HEK293 (cell line): ENCODE results near the gene SLX4.

Source experiments
- CTCF ChIP-seq: fragments of 450-650 bp; formaldehyde crosslinking; IDR thresholded peaks from 2 replicates; pipeline ENCODE4 v1.5.1; 2016; ENCODE audit warnings: missing biosample characterization, missing genetic modification characterization
- PATZ1 ChIP-seq: fragments of 450-650 bp; formaldehyde crosslinking; IDR thresholded peaks from 2 replicates; pipeline ENCODE4 v1.5.1; 2016; ENCODE audit warnings: missing biosample characterization, missing genetic modification characterization
- PBX3 ChIP-seq: sonication (generic); formaldehyde crosslinking; IDR thresholded peaks from 2 replicates; pipeline ENCODE4 v1.8.1; 2022; ENCODE audit warnings: mild to moderate bottlenecking, moderate library complexity, missing genetic modification reagents
- SP2 ChIP-seq: fragments of 450-650 bp; formaldehyde crosslinking; IDR thresholded peaks from 2 replicates; pipeline ENCODE4 v1.5.1; 2016; ENCODE audit warnings: missing biosample characterization, missing genetic modification characterization
- WT1 ChIP-seq: fragments of 450-650 bp; formaldehyde crosslinking; IDR thresholded peaks from 2 replicates; pipeline ENCODE4 v1.5.1; 2016; ENCODE audit warnings: missing biosample characterization, missing genetic modification characterization
- ZNF133 ChIP-seq: fragments of 450-650 bp; formaldehyde crosslinking; IDR thresholded peaks from 2 replicates; pipeline ENCODE4 v1.5.1; 2016; ENCODE audit warnings: missing biosample characterization, missing genetic modification characterization
- ZNF146 ChIP-seq: fragments of 450-650 bp; formaldehyde crosslinking; IDR thresholded peaks from 2 replicates; pipeline ENCODE4 v1.5.1; 2016; ENCODE audit warnings: missing biosample characterization, missing genetic modification characterization
- ZNF148 ChIP-seq: fragments of 450-650 bp; formaldehyde crosslinking; IDR thresholded peaks from 2 replicates; pipeline ENCODE4 v1.5.0; 2017; ENCODE audit warnings: missing biosample characterization, missing genetic modification characterization, borderline replicate concordance
- ZNF23 ChIP-seq: fragments of 450-650 bp; formaldehyde crosslinking; IDR thresholded peaks from 2 replicates; pipeline ENCODE4 v1.5.1; 2016; ENCODE audit warnings: missing biosample characterization, missing genetic modification characterization, borderline replicate concordance
- ZNF660 ChIP-seq: fragments of 450-650 bp; IDR thresholded peaks from 2 replicates; pipeline ENCODE4 v1.5.1; 2018; ENCODE audit warnings: missing biosample characterization, mild to moderate bottlenecking, missing genetic modification characterization

- TF ChIP-seq CTCF (tag by site-specific recombination) (no peak), ZNF133 (tag by site-specific recombination) (no peak), ZNF148 (tag by site-specific recombination) (no peak), SP2 (tag by site-specific recombination) (no peak), PBX3 (CRISPR knock-in tag) (no peak), ZNF660 (tag by site-specific recombination) (no peak), ZNF23 (tag by site-specific recombination) (no peak), ZNF146 (tag by site-specific recombination) (no peak), PATZ1 (no peak), WT1 (no peak)
These were observed 45.4 kb upstream of the SLX4 start for GRCh38 chr16:3656491-3657468.
